Body of pancreas (tissue), 4 donors: ENCODE results near the gene ANXA6.

Source experiments
- CTCF ChIP-seq, 7 experiments: fragments of 450-650 bp in 4 of 7; fragments of 200-600 bp in 3 of 7; sonication (generic) in 3 of 7; IDR thresholded peaks; one replicate each; pipeline ENCODE4 v1.5.1; 2016 to 2019; ENCODE audit warnings: antibody characterized with exemption in 7 of 7
- POLR2A ChIP-seq, 3 donors: fragments of 450-650 bp; IDR thresholded peaks; one replicate each; pipeline ENCODE4 v1.6.1; 2016; ENCODE audit warnings: antibody characterized with exemption in 3 of 3, mild to moderate bottlenecking in 2 of 3

DNA sequence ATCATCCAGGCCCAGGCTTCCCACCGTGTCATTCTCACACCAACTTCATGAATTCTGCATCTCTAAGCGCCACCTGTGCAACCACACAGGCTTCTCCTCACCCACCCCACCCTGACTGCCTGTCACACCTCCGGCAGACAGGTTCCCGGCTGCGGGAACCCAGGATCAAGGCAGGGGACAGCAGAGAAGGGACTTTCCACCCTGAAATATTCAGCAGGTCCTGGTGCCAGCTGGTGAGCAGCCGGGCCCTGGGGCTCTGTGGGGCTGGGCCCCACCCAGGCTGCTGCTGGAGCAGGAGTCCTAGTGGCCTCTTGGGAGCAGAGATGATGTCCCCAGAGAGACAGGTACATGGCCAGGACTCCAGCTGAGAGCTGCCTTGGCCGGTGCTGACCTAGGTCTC is 12.7 kb downstream of the ANXA6 start:
- TF ChIP-seq POLR2A (IDR thresholded peaks at IDR 0.05) (no peak), CTCF (IDR thresholded peaks at IDR 0.05) (no peak)
